HL-60/S4 treated with retinoic acid at 250 ng/mL for 4 days and 3 days (cell line): Measurements from ENCODE around the gene MCIDAS.

Experiments used
- in situ Hi-C: fragments of 300-500 bp; cut with MboI; formaldehyde crosslinking; loops from 2 replicates; pipeline ENCODE4 v1.7.0; 2022; ENCODE audit warnings: low sequenced_read_pairs

MCIDAS gene

DNA sequence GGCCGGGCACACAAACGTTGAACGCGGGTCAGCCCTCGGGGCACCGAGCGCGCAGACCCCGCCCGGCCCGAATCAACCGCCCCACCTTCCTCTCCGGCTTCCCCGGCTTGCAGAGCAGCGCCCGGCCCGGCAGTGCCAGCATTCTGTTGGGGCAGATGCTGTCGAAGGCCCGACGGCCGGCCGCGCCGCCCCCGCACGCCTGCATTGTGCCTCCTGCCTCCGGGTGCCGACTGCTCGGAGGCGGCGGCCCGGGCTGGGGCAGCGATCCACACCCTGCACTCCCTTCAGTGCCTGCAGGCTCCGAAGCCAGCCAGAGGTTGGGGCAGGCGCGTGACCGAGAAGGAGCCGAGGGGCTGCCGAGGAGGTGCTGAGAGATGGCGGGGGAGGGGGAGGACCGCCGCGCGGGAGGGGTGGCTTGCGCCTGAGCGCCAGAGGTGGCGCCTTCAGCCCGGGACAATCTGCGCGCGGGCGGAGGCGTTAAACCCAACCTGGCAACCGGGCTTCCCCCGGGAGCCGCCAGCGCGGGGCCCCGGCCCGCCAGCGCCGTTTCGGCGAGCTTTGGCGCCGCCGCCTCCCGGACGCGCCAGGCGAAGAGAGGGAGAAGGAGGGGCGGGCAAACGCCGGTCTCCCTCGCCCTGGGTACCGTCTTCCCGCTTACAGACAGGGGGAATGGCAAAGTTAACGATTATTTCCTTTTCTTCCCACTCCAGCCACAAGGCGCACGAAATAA is at the start of gene MCIDAS:
MCIDAS (minus strand) TSS at position 382 of the 730 bp plus-strand sequence; CDS start at position 205, 177 bp downstream.
- in situ Hi-C loops, result no loop called here

DNA sequence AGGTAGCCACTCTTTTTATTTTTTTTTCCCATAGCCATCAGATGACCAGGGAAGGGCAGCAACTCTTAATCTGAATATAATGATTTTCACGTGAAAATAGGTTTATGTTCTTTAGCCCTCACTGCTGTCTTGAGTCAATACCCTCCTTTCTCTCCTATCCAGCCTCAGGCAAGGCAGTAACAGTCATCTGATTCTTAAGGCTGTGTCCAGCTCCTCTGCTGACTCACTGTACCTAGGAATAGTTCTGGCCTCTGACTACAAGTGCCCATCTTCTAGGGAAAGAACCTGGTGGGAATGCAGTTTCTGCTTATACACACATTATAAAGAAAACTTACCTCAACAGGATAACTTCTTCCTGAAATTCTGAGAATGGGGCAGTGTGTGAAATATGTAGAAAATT is 49.7 kb upstream of the MCIDAS start:
- in situ Hi-C loops, result no loop called here

DNA sequence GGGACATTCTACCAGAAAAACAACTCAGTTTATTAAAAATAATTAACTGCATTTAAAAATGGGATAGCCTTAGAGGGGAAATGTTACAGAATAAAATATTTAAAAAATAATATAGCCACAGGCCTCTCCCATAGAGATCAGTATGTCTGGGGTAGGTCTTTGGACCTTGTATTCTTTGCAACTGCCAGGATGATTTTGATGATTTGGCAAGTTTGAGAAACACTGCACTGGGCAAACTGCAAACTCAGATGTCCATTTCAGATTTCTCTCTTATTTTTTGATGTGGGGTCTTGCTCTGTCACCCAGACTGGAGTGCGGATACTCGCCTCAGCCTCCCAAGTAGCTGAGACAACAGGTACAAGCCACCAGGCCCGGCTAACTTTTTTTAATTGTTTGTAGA is 31.2 kb upstream of the MCIDAS start:
- in situ Hi-C loops, result no loop called here

DNA sequence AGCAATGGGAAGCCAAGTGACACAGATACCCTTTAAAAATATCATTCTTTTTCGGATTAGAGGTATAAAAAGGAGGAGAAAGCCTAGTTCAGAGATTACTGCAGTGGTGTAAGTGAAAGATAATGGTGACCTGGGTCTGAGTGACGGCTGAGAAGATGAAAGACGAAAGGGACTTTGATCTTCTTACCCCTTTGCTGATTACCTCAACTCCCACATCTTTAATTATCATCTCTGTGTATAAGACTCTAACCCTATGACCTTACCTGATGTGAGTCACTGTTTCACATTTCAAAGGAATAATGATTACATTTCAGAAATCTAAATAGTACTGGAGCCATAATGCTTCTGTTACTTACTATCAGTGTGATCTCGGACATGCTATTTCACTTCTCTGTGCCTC is 27.7 kb upstream of the MCIDAS start:
- in situ Hi-C loops, result no loop called here

DNA sequence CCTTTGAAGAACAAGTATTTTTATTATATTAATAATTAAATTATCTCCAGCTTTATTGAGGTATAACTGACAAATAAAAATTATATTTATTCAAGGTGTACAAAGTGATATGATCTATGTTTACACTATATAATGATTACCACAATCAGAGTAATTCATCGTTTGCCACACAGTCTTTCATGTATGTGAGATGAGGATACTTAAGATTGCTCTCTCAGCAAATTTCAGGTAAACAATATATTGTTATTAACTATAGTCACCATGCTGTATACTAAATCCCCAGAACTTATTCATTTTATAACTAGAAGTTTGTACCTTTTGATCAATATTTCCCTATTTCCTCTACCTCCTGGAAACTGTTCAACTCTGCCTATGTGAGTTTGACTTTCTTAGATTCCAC is 22.9 kb upstream of the MCIDAS start:
- in situ Hi-C loops, result no loop called here

DNA sequence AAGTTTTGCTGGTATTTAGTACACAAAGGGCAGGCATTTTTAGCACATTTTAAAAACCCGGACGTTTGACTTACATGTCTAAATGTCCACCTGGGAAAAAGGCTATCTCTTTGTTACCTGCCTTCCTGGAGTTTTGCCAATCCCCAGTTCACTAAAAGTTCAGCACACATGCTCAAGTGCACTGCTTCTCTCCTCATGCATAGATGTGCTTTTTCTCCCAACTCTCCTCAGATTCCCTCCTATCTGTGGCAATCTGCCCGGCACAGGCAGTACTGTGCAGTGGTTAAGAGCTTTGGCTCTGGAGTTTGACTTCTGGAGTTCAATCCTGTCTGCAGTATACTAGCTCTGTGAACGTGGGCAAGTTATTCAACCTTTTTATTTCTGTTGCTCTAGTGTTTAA is 14.6 kb upstream of the MCIDAS start:
- in situ Hi-C loops, result no loop called here

DNA sequence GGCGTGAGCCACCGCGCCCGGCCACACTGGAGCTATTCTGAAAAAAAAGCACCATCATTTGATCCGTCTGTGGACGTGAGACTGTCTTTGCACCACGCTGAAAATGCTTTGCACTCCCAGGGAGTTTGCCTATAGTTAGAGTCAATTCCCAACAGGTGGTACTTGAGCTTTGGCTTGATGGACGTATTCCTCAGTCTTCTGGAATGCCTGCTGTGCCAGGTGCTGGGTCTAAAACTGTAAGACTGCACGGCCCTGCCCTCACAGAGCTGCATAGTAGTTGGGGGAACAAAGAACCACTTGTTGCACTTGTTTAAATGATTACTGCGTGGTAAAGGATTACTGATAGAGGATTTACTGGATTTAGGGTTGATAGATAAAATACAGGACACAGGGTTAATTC is 9.7 kb upstream of the MCIDAS start:
- in situ Hi-C loops, result no loop called here

DNA sequence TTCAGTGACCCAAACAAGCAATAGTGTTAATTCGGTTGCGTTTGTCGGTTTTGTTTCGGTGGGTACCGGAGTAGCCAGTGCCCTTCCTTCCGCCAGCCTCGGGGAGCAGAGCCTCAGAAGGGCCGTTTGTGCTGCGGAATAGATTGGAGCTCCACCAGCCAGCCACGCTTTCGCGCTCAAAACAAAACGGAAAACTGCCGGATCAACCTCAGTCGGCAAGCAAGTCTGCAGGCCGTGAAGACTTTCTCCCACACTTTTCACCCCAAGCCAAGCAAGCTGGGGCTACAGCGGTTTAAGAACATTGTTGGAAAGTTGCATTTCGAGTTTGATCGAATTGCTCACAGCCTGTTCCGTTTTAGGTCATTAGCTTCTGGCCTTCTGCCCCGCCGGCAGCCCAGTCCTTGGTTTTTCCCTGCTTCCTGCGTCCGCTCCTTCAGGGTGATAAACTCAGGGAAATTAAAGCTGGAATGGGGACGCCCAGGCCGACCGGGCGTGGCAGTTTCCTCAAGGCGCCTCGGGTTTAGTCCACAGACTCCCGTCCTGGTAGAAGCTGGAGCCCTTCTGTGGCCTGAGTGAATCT is 7.1 kb upstream of the MCIDAS start:
- in situ Hi-C loops, result no loop called here

DNA sequence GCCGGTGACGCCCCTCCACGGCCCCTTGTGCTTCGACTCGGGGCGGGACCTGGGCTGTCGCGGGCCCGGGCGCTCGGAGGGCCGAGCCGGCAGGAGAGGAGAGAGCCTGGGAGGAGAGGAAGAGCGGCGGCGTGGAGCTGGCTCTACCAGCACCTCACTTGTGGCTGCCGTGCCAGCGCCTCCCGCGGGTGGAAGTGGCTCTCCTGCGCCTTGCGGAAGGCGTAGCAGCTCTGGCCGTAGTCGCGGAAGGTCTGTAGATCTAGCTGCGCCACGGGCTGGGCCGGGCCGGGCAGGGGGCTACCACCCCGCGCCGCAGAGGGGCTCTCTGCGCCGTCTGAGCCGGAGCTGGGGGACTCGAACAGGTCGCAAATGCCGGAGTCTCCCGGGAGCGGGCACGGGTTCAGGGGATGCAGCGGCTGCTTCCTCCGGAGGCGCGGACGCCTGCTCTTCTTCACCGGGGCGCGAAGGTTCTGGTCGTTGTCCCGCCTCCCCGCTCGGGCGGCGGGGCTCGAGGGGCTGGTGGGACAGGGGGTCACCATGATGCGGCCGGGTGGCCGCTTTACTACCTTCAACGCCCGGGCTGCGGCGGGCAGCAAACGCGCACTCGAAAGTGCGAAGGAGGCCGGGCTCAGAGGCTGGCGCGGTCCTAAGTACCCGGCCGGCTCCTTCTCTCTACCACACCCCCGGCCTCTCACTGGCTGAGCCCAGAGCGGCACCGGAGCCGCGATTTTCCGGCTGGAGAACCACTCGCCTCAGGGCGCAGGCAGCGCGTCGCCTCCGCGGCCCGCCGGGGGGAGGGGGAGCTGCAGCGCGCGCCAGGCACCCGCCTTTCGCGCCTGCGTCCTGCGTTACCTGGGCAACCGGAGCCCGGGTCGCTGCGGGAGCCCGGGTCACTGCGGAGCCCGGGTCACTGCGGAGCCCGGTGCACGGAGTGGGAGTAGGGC is 6.1 kb upstream of the MCIDAS start, which contains the start of gene CCNO:
CCNO (minus strand) TSS at position 624 of the 944 bp plus-strand sequence; CDS start at position 539, 85 bp downstream.
- in situ Hi-C loops, result no loop called here

DNA sequence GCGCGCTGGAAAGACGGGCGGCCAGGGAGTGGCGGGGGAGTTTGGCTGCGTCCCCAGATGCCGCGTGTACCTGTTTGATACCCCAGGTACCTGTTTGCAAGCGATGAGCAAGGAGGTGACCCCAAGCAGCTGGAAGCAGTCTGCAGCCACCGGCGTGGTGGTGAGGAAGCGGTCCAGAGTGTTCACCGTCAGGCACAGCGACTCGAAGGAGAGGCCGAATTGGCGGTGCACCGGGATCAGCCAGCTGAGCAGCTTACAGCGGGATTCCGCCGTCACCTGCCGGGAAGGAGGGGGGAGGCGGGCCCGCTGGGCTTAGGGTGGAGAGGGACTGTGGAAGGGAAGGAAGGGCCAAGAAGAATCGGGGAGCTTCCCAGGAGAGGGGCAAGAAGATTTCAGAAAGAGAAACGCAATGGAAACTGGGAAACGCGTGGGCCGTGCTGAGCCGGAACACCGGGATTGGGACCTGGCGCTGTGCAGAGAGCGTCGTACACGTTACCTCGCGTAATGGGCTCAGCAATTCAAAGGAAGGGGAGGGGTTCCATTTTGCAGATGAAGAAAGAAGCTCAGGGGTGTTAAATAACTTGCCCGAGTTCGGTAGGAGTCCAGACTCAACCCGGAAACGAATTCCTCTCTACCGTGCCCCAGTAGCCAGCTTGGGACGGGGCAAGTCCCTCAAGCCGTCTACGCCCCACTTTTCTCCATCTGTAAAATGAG is 5.3 kb upstream of the MCIDAS start:
- in situ Hi-C loops, result no loop called here

DNA sequence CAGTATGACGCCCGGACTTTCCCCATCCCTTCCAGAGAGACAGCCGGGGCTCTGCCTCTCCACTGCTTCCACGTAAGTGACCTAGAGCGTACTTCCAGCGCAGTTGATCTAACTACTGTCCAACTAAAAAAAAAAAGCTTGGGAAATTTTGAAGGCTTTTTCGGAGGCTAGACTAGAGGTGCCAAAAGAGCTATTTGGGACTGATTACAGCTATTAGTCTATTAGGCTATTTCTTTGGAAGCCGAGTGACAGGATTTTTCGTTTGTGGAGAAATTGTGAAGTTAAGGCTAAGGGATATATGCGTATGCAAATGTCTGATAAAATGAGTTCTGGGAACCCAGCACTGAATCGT is 4.8 kb upstream of the MCIDAS start:
- in situ Hi-C loops, result no loop called here

DNA sequence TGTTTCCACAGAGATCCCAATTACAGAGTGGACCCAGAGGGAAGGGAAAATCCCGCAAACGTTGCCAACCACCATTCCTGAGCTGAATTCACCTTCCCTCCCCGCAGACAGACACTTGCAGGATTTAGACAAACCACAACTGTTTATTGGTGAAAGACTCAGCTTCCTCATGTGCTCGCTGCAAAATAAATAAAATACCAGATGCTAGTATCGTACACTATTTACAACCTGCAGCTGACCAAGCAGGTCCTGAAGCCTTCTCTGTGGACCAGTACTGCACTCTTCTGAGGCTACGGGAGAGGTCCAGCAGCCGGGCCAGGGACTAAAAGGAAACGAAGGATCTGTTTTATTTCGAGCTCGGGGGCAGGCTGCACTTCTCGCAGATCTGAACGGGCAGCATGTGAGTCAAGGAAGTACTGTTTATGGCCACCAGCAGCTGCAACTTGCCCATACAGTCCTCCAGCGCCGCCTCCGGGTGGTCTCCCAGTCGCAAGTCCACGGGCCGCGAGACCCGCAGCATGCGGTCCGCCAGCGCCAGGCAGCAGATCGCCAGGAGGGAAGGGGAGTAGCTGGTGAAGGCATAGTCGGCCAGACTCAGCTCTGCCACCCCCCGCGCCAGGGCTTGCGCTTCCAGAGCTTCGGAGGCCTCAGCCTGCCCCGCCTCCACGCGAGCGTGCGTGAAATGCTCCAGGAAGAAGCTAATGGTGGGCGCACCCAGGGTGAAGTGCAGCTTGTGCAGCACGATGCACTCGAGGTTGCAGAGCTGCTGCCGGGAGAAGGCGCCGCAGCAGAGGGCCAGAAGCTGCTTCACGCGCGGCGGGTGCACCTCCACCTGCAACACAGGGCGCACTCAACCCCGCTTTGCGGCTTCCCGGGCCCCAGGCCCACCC is 4.2 kb upstream of the MCIDAS start:
- in situ Hi-C loops, result no loop called here

DNA sequence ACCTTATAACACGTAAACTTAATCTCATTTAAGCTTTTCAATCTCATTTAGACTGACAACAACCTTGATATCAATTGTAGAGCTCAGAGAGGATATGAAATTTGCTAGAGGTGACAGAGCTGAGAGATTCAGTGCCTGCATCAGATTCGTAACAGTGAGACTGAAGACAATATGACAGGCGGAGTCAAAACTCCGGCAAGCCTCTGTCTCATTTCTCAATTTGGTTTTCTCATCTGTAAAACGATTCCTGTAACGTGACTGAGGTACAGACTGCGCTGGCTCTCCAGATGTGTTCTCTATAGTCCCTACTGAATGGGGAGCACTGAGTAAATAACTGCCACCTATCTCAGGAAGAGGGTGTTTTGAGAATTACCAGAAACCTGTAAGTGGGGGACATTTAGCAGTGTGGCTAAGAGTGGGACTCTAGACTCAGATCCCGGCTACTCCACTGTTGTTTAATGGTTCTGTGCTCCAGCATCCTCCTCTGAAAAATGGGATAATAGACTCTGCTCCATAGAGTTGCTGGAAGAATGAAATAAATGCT is 3.0 kb upstream of the MCIDAS start:
- in situ Hi-C loops, result no loop called here

DNA sequence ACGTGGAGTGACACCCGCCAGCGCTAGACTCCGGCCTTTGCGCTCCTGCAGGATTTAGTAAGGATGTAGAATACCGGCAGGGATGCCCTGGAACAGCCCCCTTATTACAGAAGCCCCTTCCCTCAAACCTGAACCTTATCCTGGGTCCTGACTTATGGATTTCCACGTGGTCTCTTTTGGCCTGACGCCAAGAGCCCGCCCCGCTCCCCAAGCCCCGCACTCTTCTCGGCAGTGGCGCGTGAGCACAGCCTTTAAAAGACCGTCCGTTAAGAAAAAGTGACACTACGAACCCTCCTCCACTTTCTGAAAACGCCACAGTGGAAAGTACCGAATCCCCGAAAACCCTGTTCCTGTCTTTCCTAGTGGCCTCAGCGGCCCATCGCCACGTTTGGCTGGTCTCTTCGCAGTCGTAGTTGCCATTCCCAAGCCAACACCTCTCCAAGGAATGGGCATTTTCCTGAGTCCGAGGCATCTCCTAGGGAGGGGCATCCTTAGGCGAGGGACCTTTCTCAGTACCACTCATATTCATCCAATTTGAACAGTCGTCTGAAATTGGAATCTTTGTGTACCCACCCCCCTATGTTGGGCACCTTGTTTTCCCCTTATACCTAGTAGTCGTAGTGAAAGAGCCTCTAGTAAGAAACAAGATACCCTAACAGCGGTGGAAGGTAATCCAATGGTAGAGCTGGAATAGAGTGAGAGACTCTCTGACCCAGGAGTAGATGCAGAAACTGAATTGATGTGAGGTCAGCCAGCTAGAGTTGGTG is 732 bp upstream of the MCIDAS start:
- in situ Hi-C loops, result no loop called here

DNA sequence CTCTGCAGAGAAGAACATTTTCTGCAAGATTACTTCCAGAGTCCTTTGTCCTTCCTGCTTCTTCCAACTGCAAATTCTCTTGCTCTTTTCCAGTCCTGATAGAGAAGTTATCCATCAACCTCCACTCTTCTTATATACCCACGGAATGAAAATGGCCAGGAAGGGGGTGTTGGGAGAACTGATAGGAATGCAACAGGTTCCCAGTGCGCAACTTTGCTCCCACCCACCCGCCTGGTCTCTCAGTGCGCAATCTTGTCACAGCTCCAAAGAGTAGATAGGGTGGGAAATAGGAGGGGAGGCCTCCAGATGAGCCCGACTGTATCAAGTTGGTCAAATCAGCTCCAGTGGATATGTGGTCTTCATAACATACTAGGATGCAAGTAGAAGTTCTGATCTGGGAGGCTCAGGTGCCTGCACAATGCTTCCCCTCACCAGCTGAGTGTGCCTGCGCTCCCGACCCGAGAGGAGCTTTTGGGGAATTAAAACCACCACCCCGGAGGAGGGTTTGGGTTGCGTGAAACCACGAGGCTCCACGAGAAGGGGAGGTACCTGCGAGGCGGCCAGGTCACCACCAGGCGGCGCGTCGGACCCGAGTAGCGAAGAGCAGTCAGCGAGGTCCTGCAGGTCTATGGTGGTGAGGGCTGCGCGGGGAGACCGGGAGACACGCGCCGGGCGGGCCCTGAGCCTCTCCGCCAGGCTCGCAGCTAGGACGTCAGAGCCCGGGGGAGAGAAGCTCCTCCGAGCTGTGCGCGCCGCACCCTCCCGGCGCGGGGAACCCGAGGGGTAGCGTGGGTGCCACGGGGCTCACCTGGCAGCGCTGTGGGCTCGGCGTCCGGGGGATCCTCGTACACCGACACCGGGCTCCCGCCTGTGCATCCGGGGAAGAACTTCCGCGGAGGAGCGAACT is 835 bp downstream of the MCIDAS start:
- in situ Hi-C loops, result no loop called here

DNA sequence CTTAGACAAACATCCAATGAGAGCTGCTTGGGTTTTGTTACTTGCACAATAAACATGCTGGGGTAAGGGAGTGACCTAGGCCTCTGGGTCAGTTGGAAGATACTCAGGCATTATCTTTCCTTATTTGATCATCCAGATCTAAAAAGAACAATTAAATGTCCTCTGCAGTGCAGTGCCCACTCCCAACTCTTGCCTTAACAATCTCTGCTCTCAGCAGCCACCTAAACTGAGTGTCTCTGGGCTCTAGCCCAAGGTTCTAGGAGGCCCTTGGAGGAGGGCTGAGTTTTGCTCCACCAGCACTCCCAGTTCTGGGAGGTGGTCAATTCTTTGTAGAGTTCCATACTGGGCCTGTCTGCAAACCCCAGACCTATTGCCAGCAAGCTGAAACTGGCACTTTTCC is 1.8 kb downstream of the MCIDAS start:
- in situ Hi-C loops, result no loop called here

DNA sequence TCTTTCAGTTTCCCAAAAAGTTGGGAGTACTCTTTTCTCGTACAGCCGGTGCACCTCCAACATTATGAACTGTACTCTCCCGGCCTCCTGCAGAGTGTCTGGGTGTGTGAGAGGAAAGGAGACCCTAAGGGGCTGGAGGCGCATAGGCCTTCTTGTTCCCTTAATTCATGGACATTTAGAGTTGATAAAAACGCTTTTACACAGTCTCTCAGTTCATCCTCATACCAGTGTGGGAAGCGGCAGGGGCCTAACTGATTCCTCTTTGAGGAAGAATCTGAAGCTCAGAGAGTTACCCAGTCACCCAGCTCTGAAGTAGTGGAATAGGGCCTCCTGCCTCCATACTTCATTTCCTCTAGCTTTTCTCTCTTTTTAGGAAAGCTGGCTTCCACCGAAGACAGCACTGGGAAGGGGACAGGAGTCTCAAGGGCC is 3.3 kb downstream of the MCIDAS start:
- in situ Hi-C loops, result no loop called here
